Measurements from ENCODE around the gene PIK3C2G. TPM values are rescaled to one million over a fixed set of nuclear protein-coding genes. Genes with fewer than 3 reads are reported as not detected.

PIK3C2G gene
- total RNA-seq, 1 experiment from 2014 or later, result not detected

DNA sequence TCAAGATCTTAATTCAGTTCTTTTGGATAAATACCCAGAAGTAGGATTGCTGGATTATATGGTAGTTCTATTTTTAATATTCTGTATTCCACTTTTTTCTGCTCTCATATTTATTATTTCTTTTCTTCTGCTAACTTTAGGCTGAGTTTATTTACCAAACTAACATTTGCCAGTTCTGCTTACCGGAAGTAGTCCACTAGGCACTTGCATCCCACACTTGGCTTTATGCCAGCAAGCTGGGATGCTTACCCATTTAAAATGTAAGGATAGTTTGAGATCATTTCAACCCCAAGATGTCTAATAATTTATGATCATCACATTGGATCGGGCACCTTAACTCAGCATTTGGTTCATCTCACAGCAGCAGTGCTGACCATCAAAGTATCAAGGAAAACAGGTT, 96.8 kb downstream of the PIK3C2G start:
- Histone ChIP-seq H4K20me1 (ENCODE audit: low read length) (no peaks in the 10 kb centered on the region), H3F3A (ENCODE audit: low read length, unreplicated experiment) (no peaks in the 10 kb centered on the region), H3K9me2 (replicated peaks; ENCODE audit: low read length) (no peaks in the 10 kb centered on the region), H3K79me2 (ENCODE audit: low read length) (no peaks in the 10 kb centered on the region), H3K4me1 (ENCODE audit: insufficient read depth, low read length) (no peaks in the 10 kb centered on the region), H3K4me2 (ENCODE audit: low read length) (no peak overlapping the region), H3K9ac (ENCODE audit: low read length) (no peak overlapping the region), H3K36me3 (ENCODE audit: low read depth, low read length) (no peaks in the 10 kb centered on the region), H3K27ac (ENCODE audit: low read length) (no peak overlapping the region), H3K4me3 (ENCODE audit: low read length) (no peak overlapping the region), H2AFZ (ENCODE audit: low read length) (no peak overlapping the region), H3K9me3 (ENCODE audit: low read length) (no peaks in the 10 kb centered on the region), H3K27me3 (ENCODE audit: low read length) (no peaks in the 10 kb centered on the region)
- intact Hi-C loops (cut with micrococcal nuclease), result no loop called here
- ChIA-PET POLR2A (ENCODE audit: unreplicated experiment) (no interaction called here), CTCF (no interaction called here)
- DNase-seq, result no peak
- TF ChIP-seq EZH2phosphoT487 (IDR thresholded peaks at IDR 0.05; ENCODE audit: borderline replicate concordance, low read length), result no peak
- TF ChIP-seq, protein P1, sequence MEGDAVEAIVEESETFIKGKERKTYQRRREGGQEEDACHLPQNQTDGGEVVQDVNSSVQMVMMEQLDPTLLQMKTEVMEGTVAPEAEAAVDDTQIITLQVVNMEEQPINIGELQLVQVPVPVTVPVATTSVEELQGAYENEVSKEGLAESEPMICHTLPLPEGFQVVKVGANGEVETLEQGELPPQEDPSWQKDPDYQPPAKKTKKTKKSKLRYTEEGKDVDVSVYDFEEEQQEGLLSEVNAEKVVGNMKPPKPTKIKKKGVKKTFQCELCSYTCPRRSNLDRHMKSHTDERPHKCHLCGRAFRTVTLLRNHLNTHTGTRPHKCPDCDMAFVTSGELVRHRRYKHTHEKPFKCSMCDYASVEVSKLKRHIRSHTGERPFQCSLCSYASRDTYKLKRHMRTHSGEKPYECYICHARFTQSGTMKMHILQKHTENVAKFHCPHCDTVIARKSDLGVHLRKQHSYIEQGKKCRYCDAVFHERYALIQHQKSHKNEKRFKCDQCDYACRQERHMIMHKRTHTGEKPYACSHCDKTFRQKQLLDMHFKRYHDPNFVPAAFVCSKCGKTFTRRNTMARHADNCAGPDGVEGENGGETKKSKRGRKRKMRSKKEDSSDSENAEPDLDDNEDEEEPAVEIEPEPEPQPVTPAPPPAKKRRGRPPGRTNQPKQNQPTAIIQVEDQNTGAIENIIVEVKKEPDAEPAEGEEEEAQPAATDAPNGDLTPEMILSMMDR (conservative IDR thresholded peaks at IDR 0.05; ENCODE audit: low read depth, low read length), result no peak
- no peak for TF ChIP-seq EZH2 (IDR thresholded peaks at IDR 0.05; ENCODE audit: low read length, unreplicated experiment)
- ATAC-seq, result no peak
- BruUV-seq (replicated peaks), result no TSS peak

DNA sequence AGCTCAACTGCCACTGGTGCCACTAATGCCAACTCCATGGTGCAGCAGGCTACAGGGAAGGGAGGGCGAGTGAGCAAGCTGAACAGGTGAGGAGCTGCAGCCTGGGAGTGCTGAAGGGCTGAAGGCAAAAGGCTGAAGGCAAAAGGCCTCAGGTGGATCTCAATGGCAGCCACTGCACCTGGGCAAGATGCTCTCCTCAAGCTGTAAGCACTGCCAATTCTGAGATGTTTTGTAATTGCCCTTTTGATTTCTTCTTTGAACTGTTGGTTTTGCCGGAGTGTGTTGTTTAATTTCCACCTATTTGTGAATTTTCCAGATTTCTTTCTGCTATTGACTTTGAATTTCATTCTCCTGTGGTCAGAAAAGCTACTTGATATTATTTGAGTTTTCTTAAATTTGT, 97.6 kb downstream of the PIK3C2G start:
- no peak overlapping the region for H3K4me2 ChIP-seq (ENCODE audit: low read length)
- H3K27me3 ChIP-seq (ENCODE audit: low read length), result no peaks in the 10 kb centered on the region
- H3K4me1 ChIP-seq (ENCODE audit: insufficient read depth, low read length), result no peaks in the 10 kb centered on the region
- no peak overlapping the region for H2AFZ ChIP-seq (ENCODE audit: low read length)
- H3K9me3 ChIP-seq (ENCODE audit: low read length), result no peaks in the 10 kb centered on the region
- no peaks in the 10 kb centered on the region for H3F3A ChIP-seq (ENCODE audit: low read length, unreplicated experiment)
- no peaks in the 10 kb centered on the region for H3K36me3 ChIP-seq (ENCODE audit: low read depth, low read length)
- H3K4me3 ChIP-seq (ENCODE audit: low read length), result no peak overlapping the region
- no peak overlapping the region for H3K27ac ChIP-seq (ENCODE audit: low read length)
- H3K9ac ChIP-seq (ENCODE audit: low read length), result no peak overlapping the region
- intact Hi-C loops (cut with micrococcal nuclease), result no loop called here
- ChIA-PET CTCF (no interaction called here), POLR2A (ENCODE audit: unreplicated experiment) (no interaction called here)
- no TSS peak for BruUV-seq (replicated peaks)
- no peak for TF ChIP-seq EZH2phosphoT487 (IDR thresholded peaks at IDR 0.05; ENCODE audit: borderline replicate concordance, low read length)
- TF ChIP-seq, protein P1 (conservative IDR thresholded peaks at IDR 0.05; ENCODE audit: low read depth, low read length), result no peak
- TF ChIP-seq EZH2 (IDR thresholded peaks at IDR 0.05; ENCODE audit: low read length, unreplicated experiment), result no peak
- no peaks in the 10 kb centered on the region for H3K79me2 ChIP-seq (ENCODE audit: low read length)
- DNase-seq (no peak), ATAC-seq (no peak)
- no peaks in the 10 kb centered on the region for H3K9me2 ChIP-seq (replicated peaks; ENCODE audit: low read length)
- no peaks in the 10 kb centered on the region for H4K20me1 ChIP-seq (ENCODE audit: low read length)

DNA sequence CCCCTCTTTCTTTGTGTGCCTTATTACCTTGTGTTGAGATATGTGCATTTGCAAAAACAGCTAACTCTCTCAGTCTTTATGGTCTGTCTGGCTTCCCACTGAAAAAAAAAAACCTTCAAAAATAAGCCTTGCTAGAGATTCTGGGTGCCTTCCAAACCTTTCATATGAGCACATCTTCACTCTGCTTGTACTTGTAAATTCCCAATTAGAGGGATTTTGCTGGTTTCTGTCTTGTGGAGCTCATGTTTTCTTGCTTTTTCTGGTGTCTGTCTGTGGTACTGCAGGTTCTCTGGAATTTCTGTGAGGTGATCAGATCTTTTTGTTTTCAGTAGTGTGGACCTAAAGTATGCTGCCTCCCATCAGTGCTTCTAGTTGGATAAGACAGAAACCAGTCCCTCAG, 100.1 kb downstream of the PIK3C2G start:
- no TSS peak for BruUV-seq (replicated peaks)
- H2AFZ ChIP-seq (ENCODE audit: low read length), result no peak overlapping the region
- TF ChIP-seq EZH2 (IDR thresholded peaks at IDR 0.05; ENCODE audit: low read length, unreplicated experiment) (no peak), EZH2phosphoT487 (IDR thresholded peaks at IDR 0.05; ENCODE audit: borderline replicate concordance, low read length) (no peak)
- TF ChIP-seq, protein P1 (conservative IDR thresholded peaks at IDR 0.05; ENCODE audit: low read depth, low read length), result no peak
- no peaks in the 10 kb centered on the region for H4K20me1 ChIP-seq (ENCODE audit: low read length)
- no peak overlapping the region for H3K4me3 ChIP-seq (ENCODE audit: low read length)
- no peaks in the 10 kb centered on the region for H3K27me3 ChIP-seq (ENCODE audit: low read length)
- no peaks in the 10 kb centered on the region for H3K9me3 ChIP-seq (ENCODE audit: low read length)
- H3K27ac ChIP-seq (ENCODE audit: low read length), result no peak overlapping the region
- DNase-seq (no peak), ATAC-seq (no peak)
- H3K79me2 ChIP-seq (ENCODE audit: low read length), result no peaks in the 10 kb centered on the region
- POLR2A ChIA-PET (ENCODE audit: unreplicated experiment), result interaction anchor here (0.5 kb wide), 1 partner anchor 21 kb away, joined by 3 read pairs; no protein-coding TSS in a partner anchor
- no peaks in the 10 kb centered on the region for H3F3A ChIP-seq (ENCODE audit: low read length, unreplicated experiment)
- H3K36me3 ChIP-seq (ENCODE audit: low read depth, low read length), result no peaks in the 10 kb centered on the region
- intact Hi-C loops (cut with micrococcal nuclease), result no loop called here
- no peak overlapping the region for H3K4me2 ChIP-seq (ENCODE audit: low read length)
- no peaks in the 10 kb centered on the region for H3K9me2 ChIP-seq (replicated peaks; ENCODE audit: low read length)
- CTCF ChIA-PET, result no interaction called here
- no peak overlapping the region for H3K9ac ChIP-seq (ENCODE audit: low read length)
- no peaks in the 10 kb centered on the region for H3K4me1 ChIP-seq (ENCODE audit: insufficient read depth, low read length)

Data from PC-3 (cell line).